ENCODE results near the gene LRP10.
A peak's percentile ranks its signal among the peaks of the same experiment; 100 is the strongest.
"Not testable (repeated sequence)": the region's sequence is repeated elsewhere in the genome, so short reads cannot be mapped to it uniquely, and the experiment has no call there.

Gene LRP10

DNA sequence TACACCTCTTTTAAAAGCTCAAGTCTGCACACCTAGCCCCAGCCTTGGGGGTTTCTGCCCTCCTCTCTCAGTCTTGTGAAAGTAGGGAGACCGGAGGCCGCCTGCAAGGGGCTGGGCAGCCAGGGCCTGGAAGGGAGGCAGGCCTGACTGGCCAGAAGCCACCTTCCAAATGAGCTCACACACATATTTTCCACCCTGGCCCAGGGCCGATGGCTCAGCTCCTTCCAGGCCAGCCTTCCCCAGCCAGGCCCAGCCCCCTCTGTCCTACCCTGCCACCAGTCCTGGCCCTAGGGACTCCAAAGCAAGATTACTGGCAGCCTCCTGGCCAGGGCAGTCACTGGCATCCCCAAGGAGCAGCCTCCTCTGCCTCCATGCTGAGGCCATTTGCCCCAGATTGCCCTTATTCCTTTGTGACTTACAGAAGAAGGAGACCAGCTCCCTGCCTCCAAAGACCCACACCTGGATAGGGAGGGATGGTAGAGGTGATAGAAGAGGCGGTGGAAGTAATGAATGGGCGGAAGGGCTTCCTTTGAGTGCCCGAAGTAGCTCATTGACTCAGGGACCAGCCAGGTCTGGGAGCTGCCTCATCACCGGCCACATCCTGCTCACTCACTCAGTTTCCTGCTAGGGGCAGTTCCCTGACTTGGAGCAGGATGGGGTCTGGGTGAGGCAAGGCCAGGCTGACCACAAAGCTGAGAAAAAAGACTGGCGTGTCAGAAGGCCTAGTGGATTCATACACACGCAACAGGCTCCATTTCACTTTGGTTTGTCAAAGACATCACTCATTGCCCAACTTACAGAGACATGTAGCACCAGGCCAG is 20.4 kb upstream of the LRP10 start:
- TF ChIP-seq, protein P1, sequence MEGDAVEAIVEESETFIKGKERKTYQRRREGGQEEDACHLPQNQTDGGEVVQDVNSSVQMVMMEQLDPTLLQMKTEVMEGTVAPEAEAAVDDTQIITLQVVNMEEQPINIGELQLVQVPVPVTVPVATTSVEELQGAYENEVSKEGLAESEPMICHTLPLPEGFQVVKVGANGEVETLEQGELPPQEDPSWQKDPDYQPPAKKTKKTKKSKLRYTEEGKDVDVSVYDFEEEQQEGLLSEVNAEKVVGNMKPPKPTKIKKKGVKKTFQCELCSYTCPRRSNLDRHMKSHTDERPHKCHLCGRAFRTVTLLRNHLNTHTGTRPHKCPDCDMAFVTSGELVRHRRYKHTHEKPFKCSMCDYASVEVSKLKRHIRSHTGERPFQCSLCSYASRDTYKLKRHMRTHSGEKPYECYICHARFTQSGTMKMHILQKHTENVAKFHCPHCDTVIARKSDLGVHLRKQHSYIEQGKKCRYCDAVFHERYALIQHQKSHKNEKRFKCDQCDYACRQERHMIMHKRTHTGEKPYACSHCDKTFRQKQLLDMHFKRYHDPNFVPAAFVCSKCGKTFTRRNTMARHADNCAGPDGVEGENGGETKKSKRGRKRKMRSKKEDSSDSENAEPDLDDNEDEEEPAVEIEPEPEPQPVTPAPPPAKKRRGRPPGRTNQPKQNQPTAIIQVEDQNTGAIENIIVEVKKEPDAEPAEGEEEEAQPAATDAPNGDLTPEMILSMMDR (IDR thresholded peaks at IDR 0.05; ENCODE audit: insufficient read depth, low read depth, low read length, missing control alignments) = no peak
- peak; percentile 83 for DNase-seq (ENCODE audit: low read depth)
- H3K4me3 ChIP-seq (ENCODE audit: low read length) = no peak overlapping the region

GRCh38 chr14:22852178-22852577 is 19.4 kb upstream of the LRP10 start:
- not testable (repeated sequence) for H3K4me3 ChIP-seq (ENCODE audit: low read length); DNase-seq (ENCODE audit: low read depth)

DNA sequence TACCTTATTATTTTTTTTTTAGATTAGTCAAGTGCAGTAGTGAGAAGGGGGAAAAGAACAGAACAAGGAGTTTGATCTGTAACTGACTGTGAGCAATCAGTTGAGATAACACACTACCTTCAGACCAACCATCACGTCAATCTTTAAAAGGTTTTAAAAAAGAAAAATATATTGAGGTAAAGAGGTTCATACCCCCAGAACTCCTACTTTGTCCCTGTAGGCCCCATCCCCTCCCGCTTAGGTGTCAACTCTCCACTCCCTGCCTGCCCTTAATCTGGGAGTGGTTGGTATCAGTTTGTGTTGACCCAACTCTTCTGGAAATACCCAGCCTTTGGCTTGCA is 19.0 kb upstream of the LRP10 start:
- TF ChIP-seq, protein P1 (IDR thresholded peaks at IDR 0.05; ENCODE audit: insufficient read depth, low read depth, low read length, missing control alignments) = no peak
- H3K4me3 ChIP-seq (ENCODE audit: low read length) = no peak overlapping the region
- DNase-seq (ENCODE audit: low read depth) = no peak

DNA sequence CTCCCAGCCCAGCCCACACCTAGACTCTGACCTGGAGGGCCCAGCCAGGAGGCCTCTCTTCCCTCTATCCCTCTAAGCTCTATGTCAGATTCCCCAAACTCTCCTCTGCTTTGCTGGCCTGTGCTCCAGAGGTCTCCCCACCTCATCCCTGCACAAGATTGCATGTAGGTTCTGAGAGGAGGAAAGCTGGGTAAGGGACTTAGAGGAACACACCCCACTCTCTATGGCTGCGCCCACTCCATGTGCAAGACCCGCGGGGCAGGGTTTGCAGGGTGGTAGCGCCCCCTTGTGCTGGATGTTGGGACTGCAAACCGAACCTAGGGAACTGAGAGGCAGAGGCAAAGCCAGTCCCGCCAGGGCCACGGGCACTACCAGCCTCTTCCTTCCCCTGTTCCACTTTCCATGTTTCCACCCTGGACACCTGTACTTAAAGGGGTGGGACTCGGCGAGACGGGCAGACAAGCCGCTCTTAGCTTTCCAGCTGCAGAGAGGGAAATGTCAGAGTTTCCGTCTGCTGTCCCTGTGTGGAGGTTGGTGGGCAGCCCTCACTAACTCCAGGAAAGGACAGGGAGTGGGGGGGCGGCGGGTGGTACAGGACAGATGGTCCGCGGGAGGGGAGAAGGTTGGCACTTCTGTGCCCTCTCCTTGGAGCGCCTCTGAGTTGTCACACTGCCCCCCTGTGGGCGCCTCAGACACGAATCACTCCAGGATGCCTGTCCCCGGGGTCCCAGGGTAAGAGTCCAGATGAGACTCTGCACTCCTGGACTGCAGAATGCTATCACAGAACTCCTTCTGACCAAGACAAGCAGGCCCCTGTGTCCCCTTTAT is 18.4 kb upstream of the LRP10 start:
- peak overlapping the region; percentile 56 for H3K4me3 ChIP-seq (ENCODE audit: low read length)
- TF ChIP-seq, protein P1 (IDR thresholded peaks at IDR 0.05; ENCODE audit: insufficient read depth, low read depth, low read length, missing control alignments) = peak; percentile 94
- DNase-seq (ENCODE audit: low read depth) = peak; percentile 76

- H3K4me3 ChIP-seq (ENCODE audit: low read length); DNase-seq (ENCODE audit: low read depth): not testable (repeated sequence)
These were observed 17.2 kb upstream of the LRP10 start for GRCh38 chr14:22854296-22854695.

DNA sequence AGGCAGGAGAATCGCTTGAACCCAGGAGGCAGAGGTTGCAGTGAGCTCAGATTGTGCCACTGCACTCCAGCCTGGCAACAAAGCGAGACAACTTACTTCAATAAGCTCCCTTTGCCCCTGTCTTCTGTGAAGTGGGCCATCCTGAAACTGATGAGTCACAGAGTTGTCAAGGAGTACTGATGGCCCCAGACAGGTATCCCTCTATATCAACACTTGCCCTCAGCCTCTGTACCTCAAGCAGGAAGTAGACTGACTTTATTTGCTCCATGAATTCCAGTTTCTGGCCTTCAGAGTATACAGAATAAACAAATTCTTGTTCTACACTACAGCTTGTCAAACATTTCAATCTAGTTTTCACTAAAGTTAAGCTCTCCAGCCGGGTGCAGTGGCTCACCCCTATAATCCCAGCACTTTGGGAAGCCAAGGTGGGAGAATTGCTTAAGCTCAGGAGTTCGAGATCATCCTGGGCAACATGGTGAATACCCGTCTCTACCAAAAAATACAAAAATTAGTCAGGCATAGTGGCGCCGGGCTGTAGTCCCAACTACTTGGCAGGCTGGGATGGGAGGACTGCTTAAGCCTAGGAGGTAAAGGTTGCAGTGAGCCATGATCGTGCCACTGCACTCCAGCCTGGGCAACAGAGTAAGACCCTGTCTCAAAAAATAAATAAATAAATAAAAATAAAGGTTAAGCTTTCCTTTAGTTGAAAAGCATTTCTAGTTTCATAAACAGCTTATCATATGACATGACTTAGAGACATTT is 16.4 kb upstream of the LRP10 start:
- TF ChIP-seq, protein P1 (IDR thresholded peaks at IDR 0.05; ENCODE audit: insufficient read depth, low read depth, low read length, missing control alignments) = no peak
- peak; percentile 32 for DNase-seq (ENCODE audit: low read depth)
- H3K4me3 ChIP-seq (ENCODE audit: low read length) = no peak overlapping the region

DNA sequence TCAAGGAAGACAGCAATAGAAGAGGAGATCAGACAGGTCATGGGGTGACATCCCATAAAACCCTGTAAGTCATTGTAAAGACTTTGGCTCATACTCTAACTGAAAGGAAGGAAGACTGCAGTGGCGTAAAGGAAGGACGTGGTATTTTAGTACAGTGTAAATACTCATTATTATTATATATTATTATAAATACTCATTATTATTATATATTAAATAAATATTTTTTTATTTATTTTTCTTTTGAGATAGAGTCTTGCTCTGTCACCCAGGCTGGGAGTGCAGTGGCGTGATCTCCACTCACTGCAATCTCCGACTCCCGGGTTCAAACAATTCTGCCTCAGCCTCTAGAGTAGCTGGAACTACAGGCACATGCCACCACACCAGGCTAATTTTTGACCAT is 15.1 kb upstream of the LRP10 start:
- TF ChIP-seq, protein P1 (IDR thresholded peaks at IDR 0.05; ENCODE audit: insufficient read depth, low read depth, low read length, missing control alignments) = no peak
- no peak for DNase-seq (ENCODE audit: low read depth)
- H3K4me3 ChIP-seq (ENCODE audit: low read length) = no peak overlapping the region

GRCh38 chr14:22860377-22860776 is 11.2 kb upstream of the LRP10 start:
- H3K4me3 ChIP-seq (ENCODE audit: low read length); DNase-seq (ENCODE audit: low read depth): not testable (repeated sequence)

All from epithelial cell of esophagus (primary cell).